Endothelial cell of umbilical vein (primary cell): ENCODE results near the gene MAEA. TPM values are rescaled to one million over a fixed set of nuclear protein-coding genes. Genes with fewer than 3 reads are reported as not detected.

ENCODE experiments used
- BruUV-seq: library from RNA; stranded (reverse); fragments of 400-500 nt; replicated peaks from 2 replicates; lab custom pipeline; 2021; lab: Mats Ljungman, UMichigan
- CTCF ChIA-PET: fragments of 300-600, 350-600 bp; sonication (Branson Sonifier 250); formaldehyde crosslinking; loops from one replicate; lab custom pipeline; 2021; ENCODE audit warnings: antibody characterized with exemption, inconsistent platforms; lab: Charles Lee
- POLR2A ChIA-PET: fragments of 300-600, 350-600 bp; sonication (Branson Sonifier 250); formaldehyde crosslinking; loops from one replicate; lab custom pipeline; 2021; ENCODE audit warnings: antibody characterized with exemption, inconsistent platforms; lab: Charles Lee
- DNase-seq: peaks from one replicate; pipeline ENCODE4 v3.0.0-alpha.2; 2011; ENCODE audit warnings: low read depth, low spot score
- FAIRE-seq: peaks from 2 replicates; lab custom pipeline; 2011; peaks lifted over from hg19 to GRCh38; lab: Jason Lieb, UNC
- H2AFZ ChIP-seq: 2 replicates; pipeline ENCODE4 v1.6.0; 2012; ENCODE audit warnings: low read depth, low read length, control low read depth, inconsistent platforms
- H3K27ac ChIP-seq: 2 replicates; pipeline ENCODE4 v1.5.1; 2011; ENCODE audit warnings: low read depth, mild to moderate bottlenecking, control low read depth, low read length, moderate library complexity; ENCODE audit not compliant: insufficient read depth
- H3K27me3 ChIP-seq, 2 experiments: 2 replicates each; pipeline versions ENCODE4 v1.6.0 to v1.6.1; 2011; ENCODE audit warnings: low read length in 2 of 2, mixed read lengths in 1 of 2; ENCODE audit not compliant: control insufficient read depth in 2 of 2, insufficient read depth in 2 of 2
- H3K36me3 ChIP-seq, 2 experiments: 2 replicates in 1 of 2; 3 replicates in 1 of 2; pipeline ENCODE4 v1.5.1; 2011; ENCODE audit warnings: low read length in 2 of 2, mild to moderate bottlenecking in 1 of 2, moderate library complexity in 1 of 2; ENCODE audit not compliant: control insufficient read depth in 2 of 2, insufficient read depth in 2 of 2; ENCODE audit errors: extremely low read depth in 1 of 2
- H3K4me1 ChIP-seq: 3 replicates; pipeline ENCODE4 v1.5.1; 2011; ENCODE audit warnings: mild to moderate bottlenecking, low read length; ENCODE audit not compliant: control insufficient read depth, insufficient read depth; ENCODE audit errors: extremely low read depth
- H3K4me2 ChIP-seq: 2 replicates; pipeline ENCODE4 v1.6.1; 2011; ENCODE audit warnings: low read length, control low read depth, mixed read lengths; ENCODE audit not compliant: insufficient read depth
- H3K4me3 ChIP-seq, 3 experiments: fragments of 200-600 bp in 1 of 3; sonication (generic), shearing (Covaris generic) in 1 of 3; replicated peaks in 1 of 3; 2 replicates each; pipeline ENCODE4 v1.5.1; 2011 to 2016; ENCODE audit warnings: control low read depth in 3 of 3, low read length in 3 of 3, mild to moderate bottlenecking in 2 of 3, inconsistent platforms in 1 of 3, low read depth in 1 of 3, moderate library complexity in 1 of 3; ENCODE audit not compliant: insufficient read depth in 1 of 3
- H3K79me2 ChIP-seq: 2 replicates; pipeline ENCODE4 v1.6.0; 2012; ENCODE audit warnings: low read length, inconsistent platforms; ENCODE audit not compliant: control insufficient read depth, insufficient read depth
- H3K9ac ChIP-seq: replicated peaks from 2 replicates; pipeline ENCODE3; 2011; ENCODE audit warnings: low read length, control low read depth; ENCODE audit not compliant: insufficient read depth; ENCODE audit errors: extremely low read depth
- H3K9me1 ChIP-seq: replicated peaks from 3 replicates; pipeline ENCODE4 v1.6.0; 2011; ENCODE audit warnings: mild to moderate bottlenecking, low read length; ENCODE audit not compliant: control insufficient read depth, insufficient read depth; ENCODE audit errors: extremely low read depth
- H3K9me3 ChIP-seq: replicated peaks from 2 replicates; pipeline ENCODE4 v1.5.1; 2012; ENCODE audit warnings: low read length, inconsistent platforms; ENCODE audit not compliant: control insufficient read depth, insufficient read depth
- H4K20me1 ChIP-seq: replicated peaks from 2 replicates; pipeline ENCODE3; 2011; ENCODE audit warnings: mild to moderate bottlenecking, low read length; ENCODE audit not compliant: control insufficient read depth, insufficient read depth; ENCODE audit errors: extremely low read depth
- CTCF ChIP-seq, 2 donors: IDR thresholded peaks; 1 replicate in 1 of 2; 2 replicates in 1 of 2; pipeline ENCODE4 v1.5.1; 2011; ENCODE audit warnings: low read length in 2 of 2, mild to moderate bottlenecking in 2 of 2, moderate library complexity in 2 of 2, control low read depth in 1 of 2, inconsistent platforms in 1 of 2, low read depth in 1 of 2; ENCODE audit not compliant: insufficient read depth in 1 of 2; ENCODE audit errors: extremely low read depth in 1 of 2
- EZH2 ChIP-seq: IDR thresholded peaks from 2 replicates; pipeline ENCODE4 v1.6.1; 2012; ENCODE audit warnings: borderline replicate concordance, low read depth, mild to moderate bottlenecking, moderate library complexity, low read length, inconsistent platforms; ENCODE audit not compliant: severe bottlenecking
- FOS ChIP-seq: IDR thresholded peaks from 2 replicates; pipeline ENCODE4 v1.6.1; 2011; ENCODE audit warnings: mild to moderate bottlenecking, low read length, moderate library complexity, borderline replicate concordance; ENCODE audit not compliant: insufficient read depth
- GATA2 ChIP-seq: IDR thresholded peaks from 2 replicates; pipeline ENCODE4 v1.7.0; 2011; ENCODE audit warnings: low read depth, mild to moderate bottlenecking, moderate library complexity, mixed read lengths, low read length; ENCODE audit not compliant: insufficient read length, insufficient read depth
- JUN ChIP-seq: IDR thresholded peaks from 2 replicates; pipeline ENCODE4 v1.6.1; 2011; ENCODE audit warnings: borderline replicate concordance, low read depth; ENCODE audit not compliant: insufficient read length, insufficient read depth
- MAX ChIP-seq: IDR thresholded peaks from 2 replicates; pipeline ENCODE4 v1.6.1; 2011; ENCODE audit not compliant: insufficient read depth, insufficient read length
- MYC ChIP-seq: IDR thresholded peaks from one replicate; pipeline ENCODE4 v1.6.1; 2011; ENCODE audit warnings: mild to moderate bottlenecking, low read depth, low read length
- POLR2A ChIP-seq: IDR thresholded peaks from 2 replicates; pipeline ENCODE4 v1.6.1; 2012; ENCODE audit warnings: low read depth, mild to moderate bottlenecking, control low read depth, low read length
- POLR2AphosphoS5 ChIP-seq: IDR thresholded peaks from 2 replicates; pipeline ENCODE4 v1.6.1; 2012; ENCODE audit warnings: low read depth, mild to moderate bottlenecking, control low read depth, low read length, moderate library complexity; ENCODE audit not compliant: insufficient read depth
- dilution Hi-C: fragments of 300-500 bp; cut with MboI; formaldehyde crosslinking; loops from one replicate; pipeline ENCODE4 v1.15.0; 2019; ENCODE audit warnings: low sequenced_read_pairs; ENCODE audit not compliant: extremely low pct_ligation_motif_present
- intact Hi-C: fragments of 100-400 bp; cut with micrococcal nuclease; formaldehyde crosslinking; loops from one replicate; pipeline ENCODE4 v1.10.0; 2022
- polyA plus RNA-seq, 4 experiments: library from polyadenylated mRNA; depleted of rRNA in 3 of 4; stranded (reverse) in 3 of 4; unstranded in 1 of 4; fragments of >200 nt; gene quantifications; 2 replicates each; pipeline versions ENCODE4 v1.2.1 to v1.2.3, GENCODE V29; 2011 to 2012; ENCODE audit warnings: missing spikeins in 1 of 4
- total RNA-seq: library from RNA; stranded (reverse); gene quantifications from 2 replicates; pipeline ENCODE4 v1.2.3, GENCODE V29; 2021

MAEA gene
- total and polyA plus RNA-seq, 2 donors (not counting 3 experiments of a cell fraction or from before 2014, with no cell fraction given): 66.0 to 108 TPM

GRCh38 chr4:1367230-1367935 is 77.7 kb downstream of the MAEA start:
- ChIA-PET CTCF (interaction anchor here (1.7 kb wide), 1 partner anchor 146 kb away, joined by 4 read pairs; no protein-coding TSS in a partner anchor), POLR2A (no interaction called here)
- H2AFZ ChIP-seq: no peak overlapping the region
- H3K4me1 ChIP-seq: no peaks in the 10 kb centered on the region
- no peak overlapping the region for H3K4me3 ChIP-seq
- H4K20me1 ChIP-seq: no peaks in the 10 kb centered on the region
- dilution Hi-C loops (no loop called here), intact Hi-C loops (no loop called here)
- no TSS peak for BruUV-seq
- no peaks in the 10 kb centered on the region for H3K27me3 ChIP-seq
- TF ChIP-seq MAX: no peak
- TF ChIP-seq FOS: no peak
- no peak for TF ChIP-seq POLR2AphosphoS5
- TF ChIP-seq MYC: no peak
- TF ChIP-seq GATA2: no peak
- TF ChIP-seq CTCF (IDR thresholded peaks at IDR 0.05; ENCODE audit: extremely low read depth in 1 of 2, insufficient read depth in 1 of 2, low read depth in 1 of 2, low read length in 2 of 2): no peak
- no peak for TF ChIP-seq JUN
- no peak for TF ChIP-seq EZH2
- TF ChIP-seq POLR2A: no peak
- H3K36me3 ChIP-seq: no peaks in the 10 kb centered on the region
- no peak overlapping the region for H3K27ac ChIP-seq
- FAIRE-seq (no peak), DNase-seq (no peak)
- no peak overlapping the region for H3K9ac ChIP-seq
- H3K9me3 ChIP-seq: no peaks in the 10 kb centered on the region
- H3K79me2 ChIP-seq: no peaks in the 10 kb centered on the region
- H3K4me2 ChIP-seq: no peak overlapping the region
- no peaks in the 10 kb centered on the region for H3K9me1 ChIP-seq
